RPMI7951 (cell line): ENCODE measurements around the gene DNAAF1. TPM values are rescaled to one million over a fixed set of nuclear protein-coding genes. Genes with fewer than 3 reads are reported as not detected.
A peak's percentile ranks its signal among the peaks of the same experiment; 100 is the strongest.
"Not testable (repeated sequence)": the region's sequence is repeated elsewhere in the genome, so short reads cannot be mapped to it uniquely, and the experiment has no call there.

Source experiments
- DNase-seq: peaks from one replicate; pipeline ENCODE4 v3.0.0-alpha.2; 2012; ENCODE audit warnings: low read depth
- total RNA-seq: library from RNA; depleted of rRNA; stranded (reverse); fragments of >200 nt; shearing (Covaris generic); gene quantifications from 2 replicates; pipeline ENCODE4 v1.2.3, GENCODE V29; 2014

DNAAF1 gene
- total RNA-seq, 1 experiment from 2014 or later, result not detected

GRCh38 chr16:84183911-84184591 is 38.9 kb downstream of the DNAAF1 start:
- DNase-seq, result no peak

GRCh38 chr16:84184775-84185174 is 39.7 kb downstream of the DNAAF1 start:
- no peak for DNase-seq

GRCh38 chr16:84186685-84187437 is 41.8 kb downstream of the DNAAF1 start, which contains the start of gene TAF1C:
TSS of gene TAF1C (minus strand) at chr16:84187057. CDS start at chr16:84184988, 2,069 bp downstream.
- DNase-seq, result peak; percentile 89

GRCh38 chr16:84190731-84191388 is 45.8 kb downstream of the DNAAF1 start, which contains the start of gene ADAD2:
TSS of gene ADAD2 (plus strand) at chr16:84191157. CDS start at chr16:84191231, 74 bp downstream.
- DNase-seq, result peak; percentile 20

GRCh38 chr16:84191466-84191865 is 46.4 kb downstream of the DNAAF1 start:
- DNase-seq, result no peak

- DNase-seq, result no peak
Measured at GRCh38 chr16:84193480-84193879, 48.4 kb downstream of the DNAAF1 start.

GRCh38 chr16:84194018-84194417 is 48.9 kb downstream of the DNAAF1 start:
- DNase-seq, result no peak

GRCh38 chr16:84194470-84195200 is 49.5 kb downstream of the DNAAF1 start:
- no peak for DNase-seq

GRCh38 chr16:84195201-84196093 is 50.3 kb downstream of the DNAAF1 start:
- DNase-seq, result no peak

- DNase-seq, result no peak
Measured at GRCh38 chr16:84196101-84196500, 51.0 kb downstream of the DNAAF1 start.

GRCh38 chr16:84196727-84197394 is 51.8 kb downstream of the DNAAF1 start:
- no peak for DNase-seq

GRCh38 chr16:84197466-84198128 is 52.5 kb downstream of the DNAAF1 start:
- DNase-seq, result no peak

GRCh38 chr16:84198401-84198800 is 53.3 kb downstream of the DNAAF1 start:
- DNase-seq, result peak; percentile 36

- DNase-seq, result no peak
Measured at GRCh38 chr16:84199097-84199496, 54.0 kb downstream of the DNAAF1 start.

GRCh38 chr16:84199861-84200260 is 54.8 kb downstream of the DNAAF1 start:
- no peak for DNase-seq

- not testable (repeated sequence) for DNase-seq
Measured at GRCh38 chr16:84204551-84204950, 59.4 kb downstream of the DNAAF1 start.

- not testable (repeated sequence) for DNase-seq
Measured at GRCh38 chr16:84205123-84205522, 60.0 kb downstream of the DNAAF1 start.

- DNase-seq, result no peak
Measured at GRCh38 chr16:84205976-84206691, 61.0 kb downstream of the DNAAF1 start.

- DNase-seq, result no peak
Measured at GRCh38 chr16:84207251-84207650, 62.1 kb downstream of the DNAAF1 start.
